ENCODE results near the gene CAPN9.
"Not testable (repeated sequence)": the region's sequence is repeated elsewhere in the genome, so short reads cannot be mapped to it uniquely, and the experiment has no call there.

Gene CAPN9

DNA sequence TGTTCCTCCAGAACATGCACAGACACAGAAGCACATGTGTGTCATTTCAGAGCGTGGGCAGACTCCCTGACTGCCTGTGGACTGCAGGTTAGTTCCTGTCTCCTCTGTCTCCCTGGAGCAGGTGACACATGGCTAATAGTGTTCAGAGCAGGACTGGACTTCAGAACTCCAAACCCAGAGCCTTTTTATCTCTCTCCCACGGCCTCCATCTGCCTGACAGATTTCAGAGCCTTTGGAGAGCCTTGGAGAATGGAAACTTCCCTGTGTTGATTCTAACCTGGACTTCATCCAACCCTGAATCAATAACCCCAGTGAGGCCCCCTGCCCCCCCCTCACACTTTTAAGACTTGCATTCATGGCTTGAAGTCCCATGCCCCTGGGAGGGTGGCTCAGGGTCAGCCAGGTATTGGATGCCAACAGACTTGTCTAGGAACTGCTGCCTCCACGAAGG, 76.8 kb downstream of the CAPN9 start:
- no peak for DNase-seq (ENCODE audit: low spot score)

DNA sequence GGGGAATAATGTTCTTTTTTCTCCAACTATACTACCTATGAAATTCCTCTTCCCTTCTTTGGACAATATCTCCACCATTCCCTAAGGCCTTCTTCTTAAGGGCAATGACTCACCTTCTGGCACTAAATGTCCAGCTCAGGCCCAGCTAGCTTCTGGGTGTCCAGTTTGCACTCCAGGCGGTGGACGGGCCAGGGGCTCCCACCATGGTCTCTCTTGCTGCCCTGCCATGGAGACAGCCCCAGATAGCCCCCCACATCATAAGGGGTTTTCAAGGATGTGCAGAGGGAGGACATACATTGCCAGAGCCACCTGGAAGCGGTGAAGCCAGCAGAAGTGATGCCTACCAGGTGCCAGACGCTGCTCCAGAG, 77.3 kb downstream of the CAPN9 start:
- DNase-seq (ENCODE audit: low spot score): no peak

DNA sequence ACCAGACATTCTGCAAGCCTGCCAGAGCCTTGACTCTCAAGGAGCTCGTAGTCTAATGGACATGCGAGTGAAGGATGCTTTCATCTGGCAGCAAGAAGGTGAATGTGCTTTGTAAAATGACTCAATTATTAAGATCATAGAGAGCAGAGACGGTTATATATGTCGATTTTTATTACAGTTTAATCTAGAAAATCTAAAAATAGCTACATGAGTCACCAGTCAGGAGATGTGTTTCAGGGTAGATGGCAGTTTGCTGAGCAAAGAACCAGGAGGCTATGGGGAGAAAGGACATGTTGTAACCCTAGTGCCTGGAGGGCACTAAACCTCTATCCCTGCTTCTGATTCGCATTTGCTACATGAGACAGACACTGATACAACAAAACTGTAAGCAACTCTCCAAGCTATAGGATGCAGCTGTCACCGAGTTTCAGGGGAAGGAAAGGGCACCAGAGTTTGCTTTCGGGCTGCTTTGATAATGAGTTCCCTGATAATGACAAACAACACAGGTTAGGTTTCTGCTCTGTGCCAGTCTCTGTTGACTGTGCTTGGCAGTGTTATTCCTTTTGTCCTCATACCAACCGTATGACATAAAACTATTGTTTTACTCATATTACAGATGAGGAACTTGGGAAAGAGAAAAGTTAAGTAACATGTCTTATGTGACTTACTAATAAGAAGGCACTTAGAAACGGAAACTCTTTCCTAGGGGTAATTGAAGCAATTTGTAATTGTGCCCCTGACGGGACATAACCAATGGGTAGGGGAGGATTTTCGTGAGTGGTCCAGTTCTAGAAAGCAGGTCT, 77.9 kb downstream of the CAPN9 start:
- DNase-seq (ENCODE audit: low spot score): no peak

DNA sequence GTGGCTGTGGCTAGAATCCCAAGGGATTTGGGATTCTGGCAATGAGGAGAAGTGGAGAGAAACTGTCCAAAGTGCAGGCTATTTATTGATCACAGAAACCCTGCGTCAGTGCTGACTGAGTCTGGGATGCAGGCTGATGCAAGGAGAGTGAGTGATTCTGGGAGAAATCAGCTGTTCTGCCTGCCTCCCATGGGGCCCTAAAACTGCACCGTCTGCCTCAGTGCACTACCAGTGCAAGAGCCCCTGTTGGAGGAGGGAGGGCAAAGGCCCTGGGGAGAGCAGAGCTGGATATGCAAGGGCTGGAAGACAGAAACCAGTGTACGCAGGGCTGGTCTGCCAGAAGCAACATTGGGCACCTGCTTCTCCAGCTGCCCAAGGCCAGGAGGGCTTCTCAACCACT, 78.6 kb downstream of the CAPN9 start:
- no peak for DNase-seq (ENCODE audit: low spot score)

DNA sequence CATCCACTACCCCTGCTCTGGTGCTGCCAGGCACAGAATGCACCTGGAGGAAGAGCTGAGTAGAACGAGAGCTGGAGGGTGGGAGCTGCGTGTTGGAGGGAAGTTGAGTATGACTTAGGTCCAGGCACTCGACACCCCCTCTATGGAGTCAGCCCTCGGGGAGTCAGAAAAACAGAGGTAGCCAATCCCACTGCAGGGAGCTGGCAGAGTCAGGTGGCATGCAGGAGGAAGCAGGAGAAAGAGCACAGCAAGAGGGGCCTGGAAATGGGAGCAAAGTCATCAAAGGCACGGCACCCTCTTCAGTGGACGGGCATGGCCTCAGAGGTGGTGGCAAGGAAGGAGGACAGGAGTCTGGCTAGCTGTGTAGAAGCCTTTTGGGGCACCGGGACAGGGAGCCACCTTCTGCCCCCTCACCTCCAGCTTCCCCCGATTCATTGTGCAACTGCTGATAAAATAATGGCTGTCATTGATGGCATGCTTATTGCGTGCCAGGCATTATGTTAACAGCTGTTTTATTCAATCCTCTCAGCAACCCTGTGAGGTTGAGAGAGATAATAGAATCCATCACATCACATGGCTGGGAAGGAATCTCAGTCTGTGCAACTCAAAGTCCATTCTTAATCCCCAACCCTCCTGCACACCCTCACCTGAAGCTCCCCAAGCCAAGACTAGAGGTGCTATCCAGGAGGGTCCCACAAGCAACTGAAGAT, 79.1 kb downstream of the CAPN9 start:
- DNase-seq (ENCODE audit: low spot score): no peak

DNA sequence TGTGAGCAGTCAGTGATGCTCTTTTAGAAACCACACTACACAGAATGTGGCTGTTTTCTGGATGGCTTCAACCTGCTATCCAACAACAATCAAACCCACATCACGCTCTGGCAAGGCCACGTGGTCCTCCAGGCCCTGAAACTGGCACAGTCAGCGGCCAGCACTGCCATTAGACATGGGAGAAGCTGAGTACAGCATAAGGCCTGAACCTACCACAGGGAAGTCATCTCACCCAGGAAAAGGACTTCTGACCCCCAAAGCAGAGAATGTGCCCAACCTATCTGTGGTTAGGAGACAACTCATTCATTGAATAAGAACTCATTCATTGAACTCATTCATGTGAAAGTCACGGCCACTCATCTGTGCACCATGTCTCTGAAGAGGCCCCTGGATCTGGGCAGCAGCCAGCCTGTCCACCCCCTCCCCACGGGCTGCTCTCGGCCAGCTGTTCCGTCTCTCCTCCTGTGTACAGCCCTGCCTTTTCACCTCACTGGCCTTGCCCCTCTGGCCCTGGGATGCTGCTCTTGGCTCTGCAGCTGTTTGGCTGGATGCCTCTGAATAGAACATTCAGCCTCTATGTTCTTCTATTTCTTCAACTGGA, 80.0 kb downstream of the CAPN9 start:
- DNase-seq (ENCODE audit: low spot score): no peak

DNA sequence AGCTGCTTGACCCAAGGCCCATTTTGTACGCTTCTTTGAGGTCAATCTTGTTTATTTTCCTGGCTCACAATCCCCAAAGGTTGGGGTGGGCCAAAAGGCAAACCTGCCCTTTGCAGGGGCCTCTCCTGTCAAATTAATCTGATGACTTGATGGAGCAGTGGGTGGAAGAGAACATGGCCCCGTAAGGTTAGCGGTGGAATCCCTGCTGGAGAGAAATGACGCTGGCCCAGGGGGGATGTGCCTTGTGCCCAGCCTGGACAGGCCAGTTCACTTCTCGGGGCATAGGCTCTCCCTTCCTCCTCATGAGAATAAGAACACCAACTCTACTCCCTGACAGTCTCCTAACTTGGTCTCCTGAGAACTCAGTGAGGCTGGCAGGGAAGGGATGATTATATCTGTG, 80.6 kb downstream of the CAPN9 start:
- DNase-seq (ENCODE audit: low spot score): no peak

DNA sequence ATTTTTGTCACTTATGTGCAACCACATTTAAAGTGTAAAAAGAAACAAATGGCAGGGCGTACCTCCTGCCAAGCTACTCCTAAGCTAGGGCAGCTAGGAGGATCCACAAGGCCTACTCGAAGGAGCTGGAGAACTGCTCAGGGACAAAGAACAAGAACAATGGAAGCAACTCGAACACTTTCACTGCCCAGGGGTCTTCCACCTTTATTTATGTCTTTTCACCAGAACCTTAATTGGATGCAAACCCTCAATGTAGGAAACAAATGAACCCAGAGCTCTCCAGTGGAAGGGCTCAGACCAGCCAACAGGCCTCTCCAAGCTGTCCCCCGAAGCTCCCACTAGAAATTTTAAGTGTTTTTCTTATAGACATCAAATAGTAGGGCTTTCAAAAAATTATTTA, 81.2 kb downstream of the CAPN9 start:
- DNase-seq (ENCODE audit: low spot score): no peak

DNA sequence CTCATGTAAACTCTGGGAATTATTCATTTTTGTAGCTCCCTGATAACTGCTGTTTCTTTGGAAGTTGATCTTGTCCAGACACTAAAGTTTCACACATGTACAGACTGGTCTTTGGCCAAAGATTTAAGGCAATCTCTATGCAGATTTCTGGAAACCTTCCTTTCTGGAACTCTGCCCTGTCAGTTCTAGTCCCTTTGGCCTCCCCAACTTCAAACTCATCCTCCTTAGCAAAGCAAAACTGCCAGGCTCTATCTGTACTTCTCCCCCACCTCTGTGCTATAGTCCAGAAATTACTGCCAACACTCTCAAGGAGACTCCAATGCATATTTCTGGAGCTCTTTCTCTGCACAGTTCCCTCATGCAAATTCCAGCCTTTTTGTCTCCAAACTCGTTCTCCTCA, 84.6 kb downstream of the CAPN9 start:
- DNase-seq (ENCODE audit: low spot score): no peak

DNA sequence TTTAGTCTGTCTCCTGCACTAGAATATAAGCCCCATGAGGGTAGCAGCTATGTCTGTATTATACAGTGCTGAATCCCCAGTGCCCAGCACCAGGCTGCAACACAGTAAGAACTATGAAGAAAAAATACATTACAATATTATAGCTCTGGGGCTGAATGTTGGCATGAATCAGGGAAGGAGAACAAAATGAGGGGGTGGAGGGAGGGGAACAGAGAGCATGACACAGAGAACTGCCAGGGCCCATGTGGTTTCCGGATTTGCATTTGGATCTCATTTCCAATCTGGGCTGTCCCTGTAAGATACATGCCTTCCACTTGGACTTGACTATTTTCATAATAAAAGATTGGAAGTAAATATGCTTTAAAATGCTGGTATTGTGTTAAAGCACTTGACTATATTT, 85.3 kb downstream of the CAPN9 start:
- DNase-seq (ENCODE audit: low spot score): no peak

DNA sequence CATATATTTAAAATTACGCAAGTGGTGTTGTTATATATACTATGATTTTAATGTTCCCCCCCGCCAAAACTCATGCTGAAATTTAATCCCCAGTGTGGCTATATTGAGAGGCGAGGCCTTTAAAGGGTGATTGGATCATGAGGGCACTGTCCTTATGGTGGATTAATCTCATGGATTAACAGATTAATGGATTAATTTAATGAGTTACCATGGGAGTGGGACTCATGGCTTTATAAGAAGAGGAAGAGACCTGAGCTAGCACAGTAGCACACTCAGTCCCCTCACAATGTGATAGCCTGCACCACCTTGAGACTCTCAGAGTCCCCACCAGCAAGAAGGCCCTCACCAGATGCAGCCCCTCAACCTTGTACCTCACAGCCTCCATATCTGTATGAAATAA, 86.3 kb downstream of the CAPN9 start:
- DNase-seq (ENCODE audit: low spot score): no peak

DNA sequence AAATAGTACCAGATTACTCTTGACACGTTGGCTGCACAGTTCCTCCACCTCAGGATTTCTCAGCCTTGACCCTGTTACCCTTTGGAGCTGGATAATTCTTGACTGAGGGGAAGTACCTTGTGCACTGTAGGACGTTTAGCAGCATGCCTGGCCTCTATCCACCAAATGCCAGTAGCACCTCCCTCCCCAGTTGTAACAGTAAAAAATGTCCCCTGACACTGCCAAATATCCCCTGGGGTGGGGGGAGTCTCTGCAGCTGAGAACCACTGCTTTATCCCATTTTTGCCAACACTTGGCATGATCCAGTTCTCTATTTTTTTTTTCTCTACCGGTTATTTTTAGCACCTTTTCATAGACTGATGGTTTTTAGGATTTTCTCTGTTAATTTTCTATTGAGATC, 87.1 kb downstream of the CAPN9 start:
- no peak for DNase-seq (ENCODE audit: low spot score)

DNA sequence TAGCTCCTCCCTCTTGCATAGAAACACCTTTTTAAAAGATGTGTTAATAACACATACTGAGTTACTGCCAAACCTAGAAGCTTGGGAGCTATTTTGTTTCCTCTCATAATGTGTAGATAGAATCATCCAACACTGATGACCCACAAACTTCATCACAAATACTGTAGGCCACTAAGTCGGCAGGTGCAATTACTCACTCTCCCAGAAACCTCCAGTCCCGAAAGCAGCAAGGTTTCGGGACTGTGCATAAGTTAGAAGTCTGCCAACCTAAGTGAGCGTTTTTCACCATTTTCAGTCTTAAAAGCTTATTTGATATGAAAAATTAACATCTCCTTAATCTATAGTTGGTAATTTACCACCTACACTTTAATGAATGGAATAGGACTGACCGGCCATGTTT, 89.2 kb downstream of the CAPN9 start:
- DNase-seq (ENCODE audit: low spot score): no peak

DNA sequence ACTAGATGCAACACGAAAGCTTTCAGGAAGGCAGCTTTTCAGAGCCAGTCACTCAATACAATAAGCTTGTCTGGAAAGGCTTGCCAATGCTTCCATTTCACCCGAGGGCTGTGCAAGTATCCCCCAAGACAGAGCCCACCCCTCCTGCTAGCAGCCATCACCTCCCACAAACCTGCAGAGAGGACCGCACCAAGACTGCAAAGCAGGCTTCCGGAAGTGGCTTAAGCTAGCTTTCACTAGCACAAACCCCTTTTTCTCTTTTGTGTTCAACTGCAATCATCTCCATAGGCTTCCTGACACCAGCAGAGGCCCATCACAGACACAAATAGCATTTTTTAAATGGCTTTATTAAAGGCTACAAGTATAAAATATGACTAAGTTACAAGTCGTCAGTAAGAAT, 89.6 kb downstream of the CAPN9 start:
- DNase-seq (ENCODE audit: low spot score): no peak

DNA sequence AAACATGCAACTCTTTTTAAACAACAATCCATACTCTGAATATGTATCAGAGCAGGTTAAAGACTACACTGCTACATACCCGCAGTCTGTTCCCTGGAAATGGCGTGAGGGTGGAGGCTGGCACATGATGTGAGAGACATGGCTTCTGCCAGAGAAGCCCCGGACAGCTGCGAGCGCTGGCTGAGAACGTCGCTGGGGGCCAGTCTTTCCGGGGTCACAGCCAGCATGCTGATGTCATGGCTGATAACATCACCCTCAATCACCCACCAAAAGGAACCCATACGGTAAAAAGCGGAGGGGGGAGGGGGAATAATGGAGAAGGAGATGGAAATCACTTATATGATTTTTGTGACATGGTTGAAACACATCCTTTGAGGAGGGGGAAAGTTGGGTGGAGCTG, 92.0 kb downstream of the CAPN9 start:
- no peak for DNase-seq (ENCODE audit: low spot score)

DNA sequence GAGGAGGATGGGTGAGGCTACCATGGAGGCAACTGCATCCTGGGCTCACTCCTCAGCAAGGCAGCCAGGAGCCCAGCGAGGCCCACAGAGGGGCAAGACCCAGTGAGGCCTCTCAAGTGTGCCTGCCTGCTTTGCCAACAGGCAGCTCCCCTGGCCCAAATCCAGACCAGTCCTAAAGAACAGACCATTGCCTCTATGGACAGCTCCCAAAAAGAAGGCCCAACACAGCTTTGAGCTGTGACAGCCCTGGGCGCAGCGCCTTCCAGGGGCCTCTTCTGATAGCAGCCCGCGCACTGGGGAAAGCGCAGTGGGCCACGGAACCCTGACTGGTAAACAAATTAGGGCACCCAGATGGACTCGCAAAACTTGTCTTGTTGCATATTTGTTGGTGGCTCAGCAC, 95.6 kb downstream of the CAPN9 start:
- no peak for DNase-seq (ENCODE audit: low spot score)

DNA sequence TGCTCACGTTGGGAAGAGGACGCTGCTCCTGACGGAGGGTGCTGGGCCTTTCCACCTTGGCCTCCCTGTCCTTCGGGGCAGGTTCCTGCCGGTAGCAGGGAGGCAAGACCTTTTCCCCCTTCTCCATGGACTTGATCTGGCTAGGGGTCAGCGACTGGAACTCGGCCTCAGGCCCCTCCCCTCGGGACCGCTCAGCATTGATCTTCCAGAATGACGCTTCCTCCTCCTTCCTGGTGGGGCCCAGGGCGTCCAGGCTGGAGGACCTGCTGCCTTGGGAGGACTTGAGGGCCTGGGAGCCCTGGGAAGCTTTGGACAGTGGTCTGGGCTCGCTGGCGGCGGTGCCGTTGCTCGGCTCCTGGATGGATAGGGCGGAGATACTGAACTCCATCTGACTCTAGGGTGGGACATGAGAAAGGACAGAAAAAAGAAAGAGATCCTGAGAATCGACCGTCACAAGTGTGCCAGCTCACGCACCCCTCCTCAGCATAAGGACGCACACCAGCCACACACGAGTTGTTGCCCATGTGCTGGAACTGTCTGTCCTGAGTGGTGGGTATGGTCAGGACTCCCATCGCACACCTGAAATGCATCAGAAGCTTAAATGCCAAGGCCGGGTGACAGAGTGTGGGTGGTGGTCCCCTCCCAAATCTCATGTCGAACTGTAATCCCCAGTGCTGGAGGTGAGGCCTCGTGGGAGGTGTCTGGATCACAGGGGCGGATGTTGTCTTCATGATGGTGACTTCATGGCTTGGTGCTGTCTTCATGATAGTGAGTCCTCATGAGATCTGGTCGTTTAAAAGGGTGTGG, 96.5 kb downstream of the CAPN9 start:
- no peak for DNase-seq (ENCODE audit: low spot score)

DNA sequence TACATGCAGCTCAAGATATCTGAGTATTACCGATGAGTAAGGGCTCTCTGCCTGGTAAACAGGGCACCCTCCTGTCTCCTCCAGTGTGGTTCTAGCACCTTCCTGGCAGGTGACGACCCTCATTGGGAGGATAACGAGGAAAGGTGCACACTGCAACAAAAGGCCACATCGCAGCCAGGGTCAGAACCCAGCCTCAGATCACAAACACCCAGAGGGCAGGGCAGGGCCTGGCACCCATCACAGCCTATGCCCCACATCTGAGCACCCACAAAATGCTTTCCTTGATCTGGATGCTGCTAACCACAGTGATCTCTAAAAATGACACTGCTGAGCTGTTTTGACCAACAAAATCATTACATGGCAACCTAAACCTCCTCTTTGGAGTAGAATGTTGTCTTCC, 97.4 kb downstream of the CAPN9 start:
- DNase-seq (ENCODE audit: low spot score): no peak

DNA sequence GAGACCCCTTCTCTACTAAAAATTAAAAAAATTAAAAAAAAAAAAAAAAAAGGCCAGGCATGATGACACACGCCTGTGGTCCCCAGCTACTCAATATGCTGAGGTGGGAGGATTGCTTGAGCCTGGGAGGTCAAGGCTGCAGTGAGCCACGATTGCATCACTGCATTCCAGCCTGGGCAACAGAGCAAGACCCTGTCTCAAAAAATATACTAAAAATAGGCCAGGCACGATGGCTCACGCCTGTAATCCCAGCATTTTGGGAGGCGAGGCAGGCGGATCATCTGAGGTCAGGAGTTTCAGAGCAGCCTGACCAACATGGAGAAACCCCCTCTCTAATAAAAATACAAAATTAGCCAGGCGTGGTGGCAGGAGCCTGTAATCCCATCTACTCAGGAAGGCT, 98.0 kb downstream of the CAPN9 start:
- not testable (repeated sequence) for DNase-seq (ENCODE audit: low spot score)

DNA sequence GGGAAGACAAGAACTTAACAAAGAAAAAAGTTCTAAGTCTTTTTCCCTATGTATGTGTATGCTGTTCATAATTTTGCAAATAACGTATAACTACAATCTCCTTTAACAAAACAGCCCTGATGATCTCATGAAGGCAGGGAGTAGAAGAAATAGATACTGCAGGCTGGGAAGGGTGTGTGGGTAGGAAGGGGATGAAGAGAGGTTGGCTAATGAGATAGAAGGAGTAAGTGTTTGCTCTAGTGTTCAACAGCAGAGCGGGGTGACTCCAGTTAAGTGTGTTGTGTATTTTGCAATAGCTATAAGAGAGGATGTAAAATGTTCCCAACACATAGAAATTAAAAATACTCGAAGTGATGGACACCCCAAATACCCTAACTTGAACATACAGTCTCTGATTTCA, 101.0 kb downstream of the CAPN9 start:
- DNase-seq (ENCODE audit: low spot score): no peak

DNA sequence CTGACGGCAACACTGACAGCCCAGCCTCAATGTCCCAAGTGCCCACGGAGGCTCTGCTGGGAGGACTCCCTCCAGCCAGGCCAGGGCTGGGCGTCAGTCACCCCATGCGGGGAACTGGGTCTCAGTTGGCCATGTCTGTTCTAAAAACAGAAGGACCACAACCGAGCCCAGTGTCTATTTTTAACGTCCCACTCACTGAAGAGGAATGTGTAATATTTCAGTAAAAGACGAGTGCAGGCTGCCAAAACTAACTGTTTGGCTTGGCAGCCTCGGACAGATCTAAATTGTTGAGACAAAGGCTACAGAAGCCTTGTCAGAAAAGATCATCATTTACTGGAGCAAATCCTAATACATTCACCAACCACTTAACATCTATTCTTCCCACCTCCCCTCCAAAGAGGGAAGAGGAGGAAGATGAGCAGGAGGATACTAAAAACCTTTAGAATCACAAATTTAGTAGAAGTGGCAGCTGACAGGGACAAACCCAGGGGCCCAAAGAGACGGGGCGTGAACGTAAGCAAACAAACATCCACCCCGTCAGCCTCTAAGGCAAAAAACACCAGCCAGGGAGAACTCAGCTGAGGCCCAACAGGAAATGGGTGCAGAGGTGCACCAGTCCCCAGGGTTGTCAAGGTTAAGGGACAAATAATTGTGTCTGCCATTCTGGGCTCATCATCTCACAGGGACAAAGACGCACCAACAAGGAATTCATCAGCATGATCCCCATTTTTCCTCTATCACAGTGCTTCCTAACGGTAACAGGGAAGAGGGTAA, 102.5 kb downstream of the CAPN9 start:
- no peak for DNase-seq (ENCODE audit: low spot score)

DNA sequence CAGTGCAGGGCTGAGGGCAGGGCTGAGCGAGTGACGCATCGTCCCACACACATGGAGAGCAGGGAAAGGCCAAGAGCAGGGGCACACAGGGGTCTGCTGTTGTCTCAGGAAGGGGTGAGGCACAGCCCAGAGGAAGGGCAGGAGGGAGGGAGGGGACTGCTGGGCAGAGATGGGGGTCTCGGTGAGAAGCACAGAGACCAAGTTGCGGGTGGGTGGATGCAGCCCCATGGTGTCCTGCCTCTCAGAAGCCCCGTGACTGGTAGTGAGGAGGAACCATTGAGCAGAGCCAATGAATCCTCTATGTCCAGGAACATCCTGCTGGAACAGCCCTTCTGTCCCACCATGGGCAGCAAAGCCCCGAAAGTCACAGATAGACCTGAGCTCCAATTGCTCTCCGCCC, 103.4 kb downstream of the CAPN9 start:
- no peak for DNase-seq (ENCODE audit: low spot score)
